Fibroblast of lung (primary cell): ENCODE measurements around the gene IL1F10.

Experiments
- EZH2 ChIP-seq: IDR thresholded peaks from 2 replicates; pipeline ENCODE4 v1.5.1; 2012; ENCODE audit warnings: low read length, control low read depth, mild to moderate bottlenecking; ENCODE audit errors: missing control alignments
- TF ChIP-seq, protein P1 (sequence below), 2 donors: IDR thresholded peaks in 1 of 2; conservative IDR thresholded peaks in 1 of 2; 1 replicate in 1 of 2; 2 replicates in 1 of 2; pipeline ENCODE4 v1.5.1; 2011 to 2012; ENCODE audit warnings: low read length in 2 of 2, control low read depth in 1 of 2, inconsistent platforms in 1 of 2, low read depth in 1 of 2, mild to moderate bottlenecking in 1 of 2

DNA sequence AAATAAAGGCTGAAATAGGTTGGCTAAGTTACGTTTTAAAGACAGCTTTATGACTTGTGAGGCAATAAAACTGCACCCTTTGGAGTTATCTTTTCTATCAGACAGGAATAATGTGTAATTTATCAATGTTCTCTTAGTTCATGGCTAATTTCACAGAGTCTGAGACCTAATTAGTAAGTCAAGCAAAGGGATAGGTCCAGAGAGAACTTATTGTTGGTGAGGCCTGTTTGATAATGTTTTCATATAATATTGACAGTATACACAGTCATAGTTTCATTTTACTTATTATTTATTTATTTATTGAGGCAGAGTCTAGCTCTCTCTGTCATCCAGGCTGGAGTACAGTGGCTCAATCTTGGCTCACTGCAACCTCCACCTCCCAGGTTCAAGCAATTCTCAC is 10.7 kb upstream of the IL1F10 start:
- TF ChIP-seq EZH2, result no peak
- TF ChIP-seq, protein P1, sequence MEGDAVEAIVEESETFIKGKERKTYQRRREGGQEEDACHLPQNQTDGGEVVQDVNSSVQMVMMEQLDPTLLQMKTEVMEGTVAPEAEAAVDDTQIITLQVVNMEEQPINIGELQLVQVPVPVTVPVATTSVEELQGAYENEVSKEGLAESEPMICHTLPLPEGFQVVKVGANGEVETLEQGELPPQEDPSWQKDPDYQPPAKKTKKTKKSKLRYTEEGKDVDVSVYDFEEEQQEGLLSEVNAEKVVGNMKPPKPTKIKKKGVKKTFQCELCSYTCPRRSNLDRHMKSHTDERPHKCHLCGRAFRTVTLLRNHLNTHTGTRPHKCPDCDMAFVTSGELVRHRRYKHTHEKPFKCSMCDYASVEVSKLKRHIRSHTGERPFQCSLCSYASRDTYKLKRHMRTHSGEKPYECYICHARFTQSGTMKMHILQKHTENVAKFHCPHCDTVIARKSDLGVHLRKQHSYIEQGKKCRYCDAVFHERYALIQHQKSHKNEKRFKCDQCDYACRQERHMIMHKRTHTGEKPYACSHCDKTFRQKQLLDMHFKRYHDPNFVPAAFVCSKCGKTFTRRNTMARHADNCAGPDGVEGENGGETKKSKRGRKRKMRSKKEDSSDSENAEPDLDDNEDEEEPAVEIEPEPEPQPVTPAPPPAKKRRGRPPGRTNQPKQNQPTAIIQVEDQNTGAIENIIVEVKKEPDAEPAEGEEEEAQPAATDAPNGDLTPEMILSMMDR (conservative IDR thresholded peaks at IDR 0.05 in 1 of 2, IDR thresholded peaks at IDR 0.05 in 1 of 2; ENCODE audit: low read depth in 1 of 2, low read length in 2 of 2), result no peak
